ENCODE data around the gene ENOSF1.
"Not testable (repeated sequence)": the region's sequence is repeated elsewhere in the genome, so short reads cannot be mapped to it uniquely, and the experiment has no call there.

Gene ENOSF1

DNA sequence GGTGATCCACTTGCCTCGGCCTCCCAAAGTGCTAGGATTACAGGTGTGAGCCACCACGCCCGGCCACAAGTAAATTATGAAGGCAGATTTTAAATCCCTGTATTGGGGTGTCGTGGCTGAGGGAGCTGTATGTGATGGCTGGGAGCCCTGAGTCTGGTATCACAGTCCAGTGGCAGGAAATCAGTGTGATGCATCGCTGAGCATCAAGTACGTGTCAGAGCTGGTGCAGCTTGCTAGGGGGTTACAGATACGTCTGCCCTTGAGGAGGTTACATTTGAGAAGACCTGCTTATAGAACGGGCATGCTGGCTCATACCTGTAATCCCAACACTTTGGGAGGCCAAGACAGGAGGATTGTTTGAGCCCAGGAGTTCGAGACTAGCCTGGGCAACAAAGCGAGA, 4.3 kb downstream of the ENOSF1 start:
- no peak for DNase-seq (ENCODE audit: low read depth in 2 of 2)

DNA sequence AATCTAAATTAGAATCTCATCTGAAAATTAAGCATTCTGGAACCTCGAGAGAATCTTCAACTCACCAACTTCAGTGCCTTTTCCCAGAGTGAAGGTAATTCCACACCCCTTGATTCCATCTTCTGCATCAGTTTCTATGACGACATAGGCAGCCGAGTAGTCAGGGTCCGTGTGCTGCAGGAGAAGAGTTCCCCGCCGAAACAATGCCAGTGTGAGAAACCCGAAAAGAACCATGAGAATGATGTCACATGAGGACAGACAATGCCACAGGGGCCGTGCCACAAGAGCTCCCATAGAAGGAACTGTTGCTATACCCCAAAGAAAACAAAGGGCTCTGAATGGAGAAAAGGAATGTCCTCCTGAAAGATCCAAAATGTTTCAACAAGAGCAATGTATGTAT, 6.0 kb downstream of the ENOSF1 start:
- DNase-seq (ENCODE audit: low read depth in 2 of 2) = no peak

DNA sequence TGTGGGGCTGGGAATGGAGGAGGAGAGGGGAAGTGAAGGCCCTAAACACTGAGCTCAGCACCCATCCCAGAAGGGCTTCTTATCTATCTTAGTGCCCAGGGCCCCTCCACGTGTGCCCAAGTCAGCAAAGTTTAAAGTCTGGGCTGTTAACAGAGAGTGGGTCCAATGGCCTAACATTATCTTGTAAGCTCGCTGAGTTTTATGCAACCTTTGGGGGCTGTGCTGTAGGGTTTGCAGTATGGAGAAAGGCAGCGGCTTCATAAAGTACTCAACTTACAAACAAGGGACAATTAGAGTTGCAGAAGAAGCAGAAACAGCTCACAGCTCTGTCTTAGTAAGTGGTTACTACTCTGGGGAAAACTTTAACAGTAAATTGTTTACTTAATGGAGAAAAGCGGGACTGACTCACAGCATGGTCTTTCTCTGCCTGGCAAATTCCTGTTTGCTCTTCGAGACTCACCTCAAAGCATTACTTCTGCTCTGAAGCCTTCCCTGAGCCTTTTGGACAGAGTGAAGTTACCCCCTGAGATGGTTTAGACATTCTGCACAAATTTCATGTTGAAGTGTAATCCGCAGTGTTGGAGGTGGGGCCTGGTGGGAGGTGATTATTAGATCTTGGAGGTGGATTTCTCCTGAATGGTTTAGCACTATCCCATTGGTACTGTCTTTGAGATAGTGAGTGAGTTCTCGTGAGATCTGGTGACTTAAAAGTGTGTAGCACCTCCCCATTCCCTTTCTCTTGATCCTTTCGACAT, 9.0 kb downstream of the ENOSF1 start:
- DNase-seq (ENCODE audit: low read depth in 2 of 2) = no peak

DNA sequence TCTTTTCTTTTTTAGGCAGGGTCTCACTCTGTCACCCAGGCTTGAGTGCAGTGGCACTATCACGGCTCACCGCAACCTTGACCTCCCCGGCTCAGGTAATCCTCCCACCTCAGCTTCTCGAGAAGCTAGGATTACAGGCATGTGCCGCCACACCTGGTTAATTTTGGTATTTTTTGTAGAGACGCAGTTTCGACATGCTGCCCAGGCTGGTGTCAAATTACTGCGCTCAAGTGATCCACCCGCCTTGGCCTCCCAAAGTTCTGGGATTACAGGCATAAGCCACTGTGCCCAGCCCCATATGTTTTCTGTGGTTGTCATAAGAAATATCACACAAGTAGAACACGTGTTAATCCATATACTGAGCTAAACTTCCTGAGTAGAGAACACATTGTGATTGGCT, 14.6 kb downstream of the ENOSF1 start:
- no peak for DNase-seq (ENCODE audit: low read depth in 2 of 2)

DNA sequence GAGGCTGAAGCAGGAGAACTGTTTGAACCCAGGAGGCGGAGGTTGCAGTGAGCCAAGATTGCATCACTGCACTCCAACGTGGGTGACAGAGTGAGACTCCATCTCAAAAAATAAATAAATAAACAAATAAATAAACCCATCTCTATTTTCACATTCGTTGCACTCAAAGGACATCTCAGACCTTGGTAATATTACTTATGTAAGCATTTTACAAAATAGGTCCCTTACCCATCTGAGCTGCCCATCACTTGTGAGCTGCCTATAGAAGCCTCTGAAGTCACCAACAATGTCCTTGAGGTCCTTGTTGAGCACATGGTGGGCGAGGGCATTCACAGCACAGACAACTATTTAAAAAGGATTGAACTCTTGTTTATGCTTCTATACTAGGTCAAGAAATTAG, 15.4 kb downstream of the ENOSF1 start:
- DNase-seq (ENCODE audit: low read depth in 2 of 2) = no peak

DNA sequence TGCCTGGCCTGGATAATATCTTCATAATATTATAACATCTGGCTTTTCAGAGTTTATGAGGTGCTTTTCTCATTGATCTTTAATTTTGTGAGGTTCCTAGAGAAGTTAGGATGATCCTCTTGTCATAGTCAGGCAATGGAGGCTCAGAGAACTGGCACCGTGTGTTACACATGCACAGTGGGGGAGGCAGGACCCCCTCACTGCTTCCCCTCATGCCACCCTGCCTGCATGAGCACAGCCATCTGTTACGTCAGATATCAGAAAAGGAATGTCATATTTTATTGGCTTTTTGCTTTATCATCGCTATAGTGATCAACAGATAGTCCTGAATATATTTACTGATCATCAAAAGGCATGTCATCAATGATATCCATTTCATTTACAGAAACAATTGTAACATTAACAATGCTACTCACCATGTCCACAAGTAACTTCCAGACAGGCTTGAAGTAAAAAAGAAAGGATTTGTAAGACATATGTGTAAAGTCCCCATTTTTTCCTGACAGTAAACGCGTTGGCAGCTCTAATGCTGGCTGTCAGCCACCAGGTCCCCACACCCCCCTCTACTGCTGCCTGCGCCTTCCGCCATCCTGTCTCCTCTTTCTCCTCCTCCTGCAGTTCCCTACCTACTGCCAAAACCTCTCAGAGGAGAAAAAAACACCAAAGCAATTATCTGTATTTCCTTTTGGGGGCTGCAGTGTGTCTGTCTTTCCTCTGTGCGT, 18.8 kb downstream of the ENOSF1 start:
- DNase-seq (ENCODE audit: low read depth in 2 of 2) = no peak

DNA sequence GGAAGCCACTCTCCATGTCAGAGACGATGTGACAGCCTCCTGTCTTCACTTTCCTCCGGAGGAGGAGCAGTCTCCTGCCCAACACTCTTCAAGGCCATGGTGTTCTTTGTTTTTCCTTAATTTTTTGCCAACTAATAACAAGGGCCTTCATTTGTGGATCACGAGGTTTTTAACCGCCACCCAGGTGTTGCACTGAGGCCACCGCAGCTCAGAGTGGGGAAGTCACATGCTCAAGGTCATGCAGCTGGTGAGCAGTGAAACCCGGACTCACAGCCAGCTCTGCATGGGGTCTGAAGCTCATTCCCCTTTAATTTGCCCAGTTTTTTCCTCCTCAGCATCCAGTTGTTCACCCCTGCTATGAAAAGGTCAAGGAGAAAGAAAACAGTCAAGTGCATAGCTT, 19.6 kb downstream of the ENOSF1 start:
- no peak for DNase-seq (ENCODE audit: low read depth in 2 of 2)

DNA sequence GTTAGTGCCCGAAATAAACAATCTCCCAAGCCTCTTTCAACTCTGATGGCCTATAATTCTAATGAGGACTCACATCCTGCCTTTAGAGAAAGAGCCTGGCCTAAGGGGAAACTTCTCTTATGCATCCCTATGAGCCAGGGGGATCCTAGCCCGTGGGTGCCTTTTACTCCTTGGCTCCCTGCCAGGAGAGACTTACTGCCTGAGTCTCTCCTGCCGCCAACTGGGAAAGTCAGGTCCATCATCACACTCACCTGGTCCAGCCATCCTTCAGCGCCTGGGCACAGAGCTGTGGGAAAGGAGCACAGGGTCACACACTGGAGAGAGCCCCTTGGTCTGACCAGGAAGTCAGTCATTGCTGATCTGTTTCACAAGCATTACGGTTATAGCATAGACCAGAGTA, 24.1 kb downstream of the ENOSF1 start:
- no peak for DNase-seq (ENCODE audit: low read depth in 2 of 2)

DNA sequence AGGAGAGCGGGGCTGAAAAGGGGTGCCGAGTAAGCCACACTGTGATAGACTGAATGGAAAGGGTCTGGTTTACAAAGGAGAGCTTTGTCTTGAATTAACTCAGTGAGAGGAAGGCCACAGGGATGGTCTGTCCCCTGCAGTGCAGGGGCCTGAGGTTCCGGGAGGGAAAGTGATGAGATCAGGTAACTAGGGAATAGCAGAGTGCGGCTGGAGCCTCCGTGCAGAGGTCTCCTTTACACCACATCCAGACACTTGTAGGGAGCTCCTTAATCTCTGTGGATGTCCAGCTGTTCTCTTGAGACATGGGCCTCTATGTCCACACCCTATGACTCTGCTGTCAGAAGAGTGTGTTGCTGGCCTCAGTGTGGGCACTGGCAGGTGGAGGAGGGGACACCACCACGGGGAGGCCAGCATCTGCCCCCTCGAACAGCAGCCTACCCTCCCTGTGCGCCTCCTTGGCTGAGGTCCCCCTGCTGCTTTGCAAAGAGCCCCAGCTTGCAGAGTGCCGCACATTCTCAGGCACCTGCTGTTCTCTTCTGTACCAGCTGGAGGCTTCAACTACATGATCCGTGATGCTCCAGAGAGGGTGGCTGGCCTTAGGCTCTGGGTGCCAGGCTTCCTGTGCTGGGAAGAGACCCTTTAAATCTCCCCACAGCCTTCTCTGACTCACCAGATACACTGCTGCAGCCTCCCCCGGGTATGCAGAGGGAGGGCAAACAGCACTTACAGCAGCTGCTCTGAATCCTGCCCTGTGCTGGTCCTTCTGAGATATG, 25.9 kb downstream of the ENOSF1 start:
- DNase-seq (ENCODE audit: low read depth in 2 of 2) = no peak

DNA sequence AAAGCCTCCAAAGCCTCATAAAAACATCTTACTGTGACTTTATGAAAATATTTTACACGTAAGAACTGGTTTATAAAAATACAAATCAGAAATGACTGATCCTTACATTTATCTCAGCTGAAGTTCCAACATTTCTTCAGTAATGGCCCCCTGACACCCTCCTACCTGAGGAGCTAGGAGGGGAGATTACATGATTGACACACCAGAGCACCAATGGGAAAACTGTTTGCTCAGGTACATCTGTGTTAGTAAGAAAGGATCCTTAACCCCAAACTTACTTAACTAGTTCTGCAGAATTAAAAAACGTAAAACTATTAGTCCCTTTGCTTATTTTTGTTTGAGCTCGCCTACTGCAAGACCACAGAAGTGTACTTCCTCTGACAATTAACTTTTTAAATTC, 27.0 kb downstream of the ENOSF1 start:
- no peak for DNase-seq (ENCODE audit: low read depth in 2 of 2)

DNA sequence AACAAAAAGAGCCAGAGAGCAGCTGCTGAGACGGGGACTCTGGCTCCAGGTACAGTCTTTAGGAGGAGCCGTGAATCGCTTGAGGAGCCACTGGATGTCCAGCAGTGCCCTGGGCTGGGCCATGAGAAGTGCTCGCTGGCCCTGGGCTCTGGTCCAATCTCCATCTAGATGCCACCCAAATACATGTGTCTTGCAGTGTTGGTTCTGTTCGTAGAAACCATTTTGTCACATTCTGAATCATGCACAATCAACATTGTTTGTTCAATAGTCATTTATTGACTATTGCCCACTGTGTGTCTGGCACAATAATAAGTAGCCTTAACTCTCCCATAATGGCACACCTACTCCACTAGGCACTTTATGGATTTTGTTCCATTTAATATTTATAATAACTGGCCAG, 28.9 kb downstream of the ENOSF1 start:
- DNase-seq (ENCODE audit: low read depth in 2 of 2) = no peak

DNA sequence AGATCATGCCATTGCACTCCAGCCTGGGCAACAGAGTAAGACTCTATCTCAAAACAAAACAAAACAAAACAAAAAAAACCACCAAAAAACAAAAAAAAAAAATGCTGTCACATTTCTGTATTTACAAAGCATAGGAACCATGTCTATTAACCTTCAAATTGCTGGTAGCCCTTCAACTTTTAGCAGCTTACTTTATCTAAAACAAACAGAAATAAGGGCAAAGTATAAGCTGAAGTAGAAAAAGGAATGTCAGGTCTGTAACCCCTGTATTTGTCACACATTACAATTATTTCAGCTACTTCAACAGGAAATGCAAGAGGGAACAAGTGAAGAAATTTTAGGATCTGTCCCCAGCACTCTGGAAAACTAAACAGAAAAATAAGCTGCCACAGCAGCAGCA, 29.6 kb downstream of the ENOSF1 start:
- DNase-seq (ENCODE audit: low read depth in 2 of 2) = no peak

DNA sequence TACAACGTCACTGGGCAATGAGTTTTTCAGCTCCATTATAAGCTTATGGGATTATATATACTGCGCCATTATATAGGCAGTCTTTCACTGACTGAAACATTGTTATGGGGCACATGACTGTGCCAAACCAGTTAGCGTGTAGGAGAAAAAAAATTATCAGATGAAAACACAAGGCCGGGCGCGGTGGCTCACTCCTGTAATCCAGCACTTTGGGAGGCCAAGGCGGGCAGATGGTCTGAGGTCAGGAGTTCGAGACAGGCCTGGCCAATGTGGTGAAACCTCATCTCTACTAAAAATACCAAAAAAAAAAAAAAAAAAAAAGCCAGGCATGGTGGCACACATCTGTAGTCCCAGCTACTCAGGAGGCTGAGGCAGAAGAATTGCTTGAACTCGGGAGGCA, 30.0 kb downstream of the ENOSF1 start:
- DNase-seq (ENCODE audit: low read depth in 2 of 2) = not testable (repeated sequence)

DNA sequence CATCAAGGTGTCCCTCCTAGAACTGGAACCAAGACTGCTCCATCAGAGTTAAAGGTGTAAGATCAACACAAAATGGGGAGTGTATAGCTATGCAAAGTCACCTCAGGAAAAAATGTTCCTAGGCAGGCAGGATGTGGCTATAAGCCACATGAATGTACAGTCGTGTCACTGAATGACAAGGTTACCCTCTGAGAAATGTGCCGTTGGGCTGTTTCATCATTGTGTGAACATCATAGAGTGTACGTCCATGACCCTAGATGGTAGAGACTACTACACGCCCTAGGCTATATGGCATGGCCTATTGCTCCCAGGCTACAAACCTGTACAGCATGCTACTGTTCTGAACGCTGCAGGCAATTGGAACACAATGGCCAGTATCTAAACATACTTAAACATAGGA, 30.4 kb downstream of the ENOSF1 start:
- DNase-seq (ENCODE audit: low read depth in 2 of 2) = no peak

DNA sequence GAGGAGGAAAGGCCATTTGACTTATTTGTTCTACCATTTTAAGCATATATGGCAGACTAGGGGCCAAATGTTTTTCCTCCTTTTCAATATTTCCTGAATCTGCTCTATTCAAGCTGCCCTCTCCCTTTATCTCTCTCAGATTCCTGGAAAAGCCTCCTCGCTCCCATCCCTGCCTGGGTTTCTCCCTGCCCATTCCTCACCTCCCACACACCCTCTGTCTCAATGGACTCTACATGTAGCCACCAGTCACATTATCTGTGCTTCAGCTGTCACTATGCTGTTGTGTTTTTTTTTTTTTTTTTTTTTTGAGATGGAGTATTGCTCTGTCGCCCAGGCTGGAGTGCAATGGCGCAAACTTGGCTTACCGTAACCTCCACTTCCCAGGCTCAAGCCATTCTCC, 32.0 kb downstream of the ENOSF1 start:
- DNase-seq (ENCODE audit: low read depth in 2 of 2) = no peak

DNA sequence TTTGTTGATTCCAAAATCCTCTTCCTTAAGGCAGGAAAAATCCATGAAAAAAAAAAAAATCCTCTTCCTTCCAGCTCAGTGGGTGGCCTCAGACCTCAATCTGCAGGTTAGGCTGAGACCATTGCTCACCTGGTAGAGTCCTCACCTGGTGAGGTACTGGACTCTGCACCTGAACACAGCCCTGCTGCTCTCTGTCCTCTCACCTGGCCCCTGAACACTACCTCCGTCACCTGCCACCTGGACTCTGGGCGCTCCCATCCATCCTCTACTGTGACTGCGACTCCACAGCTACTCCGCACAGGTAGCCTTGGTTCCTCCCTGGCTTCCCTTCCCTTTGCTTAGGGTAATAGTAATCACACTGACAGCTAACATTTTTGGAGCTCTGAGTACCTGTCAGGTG, 32.9 kb downstream of the ENOSF1 start:
- no peak for DNase-seq (ENCODE audit: low read depth in 2 of 2)

DNA sequence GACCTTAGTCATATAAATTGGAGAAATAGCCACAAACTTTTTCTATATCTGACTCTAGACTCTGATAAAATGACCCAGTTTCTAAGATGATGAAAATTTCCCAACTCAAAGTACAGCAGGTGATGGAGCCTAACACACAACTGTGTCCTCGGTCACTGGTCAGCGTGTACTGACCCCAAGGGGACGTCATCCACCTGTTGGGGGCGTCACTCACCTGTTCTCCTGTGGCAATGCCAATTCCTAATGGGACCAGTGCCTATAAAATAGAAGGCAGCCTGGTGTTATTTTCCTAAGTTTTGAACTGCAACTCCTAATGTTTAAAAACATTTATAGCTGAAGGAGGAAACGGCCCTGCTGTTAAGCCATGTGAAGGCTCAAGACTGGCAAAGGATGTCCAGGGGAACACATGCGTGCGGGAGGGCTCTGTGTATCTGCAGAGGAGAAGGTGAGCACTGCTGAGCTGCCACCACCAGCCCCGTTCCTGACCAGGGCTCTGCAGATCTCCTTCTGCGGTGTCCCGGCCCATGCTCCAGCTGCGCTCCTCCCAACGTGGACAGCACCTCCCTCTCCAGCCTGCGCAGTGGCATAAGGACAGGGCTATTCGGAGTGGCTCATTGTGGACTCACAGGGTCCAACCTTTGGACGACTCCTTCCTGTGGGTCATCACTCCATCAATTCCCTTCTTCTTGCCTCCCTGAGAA, 33.8 kb downstream of the ENOSF1 start:
- no peak for DNase-seq (ENCODE audit: low read depth in 2 of 2)

DNA sequence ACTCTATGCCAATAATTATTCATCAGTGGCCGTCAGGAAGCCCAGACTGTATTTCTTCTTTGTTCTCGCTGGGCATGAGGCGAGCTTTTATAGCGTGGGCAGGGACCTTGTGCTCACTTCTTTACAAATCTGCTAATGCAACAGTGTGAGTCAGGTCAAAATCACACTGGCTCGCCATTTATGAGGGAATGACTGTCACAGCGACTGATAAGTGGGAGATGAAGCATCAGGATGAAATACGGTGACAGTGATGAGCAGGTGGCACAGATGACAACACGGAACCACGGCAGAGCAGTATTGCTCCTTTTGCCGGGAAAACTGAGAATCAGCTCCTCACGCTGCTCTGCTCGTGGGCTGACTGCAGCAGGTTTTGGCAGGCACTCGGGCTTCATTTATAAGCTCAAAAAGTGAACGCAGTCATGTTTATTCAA, 34.5 kb downstream of the ENOSF1 start:
- no peak for DNase-seq (ENCODE audit: low read depth in 2 of 2)

DNA sequence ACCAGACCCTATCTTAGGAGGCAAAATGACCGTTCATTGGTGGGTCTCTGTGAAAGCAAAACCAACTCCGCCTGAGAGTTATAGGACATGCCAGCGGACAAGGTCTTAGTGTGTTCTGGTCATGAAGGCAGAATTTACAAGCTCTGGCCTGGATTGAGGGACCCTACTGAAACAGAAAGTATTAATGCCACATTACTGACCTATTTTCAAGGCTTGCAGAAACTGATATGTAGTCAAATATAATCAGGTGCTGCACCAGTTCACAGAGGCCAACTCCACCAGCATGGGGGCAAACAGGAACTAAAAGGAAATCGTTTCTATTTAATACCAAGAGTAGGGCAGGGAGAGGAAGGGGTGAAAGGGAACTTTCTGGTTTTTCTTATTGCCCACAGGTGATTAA, 35.3 kb downstream of the ENOSF1 start:
- no peak for DNase-seq (ENCODE audit: low read depth in 2 of 2)

DNA sequence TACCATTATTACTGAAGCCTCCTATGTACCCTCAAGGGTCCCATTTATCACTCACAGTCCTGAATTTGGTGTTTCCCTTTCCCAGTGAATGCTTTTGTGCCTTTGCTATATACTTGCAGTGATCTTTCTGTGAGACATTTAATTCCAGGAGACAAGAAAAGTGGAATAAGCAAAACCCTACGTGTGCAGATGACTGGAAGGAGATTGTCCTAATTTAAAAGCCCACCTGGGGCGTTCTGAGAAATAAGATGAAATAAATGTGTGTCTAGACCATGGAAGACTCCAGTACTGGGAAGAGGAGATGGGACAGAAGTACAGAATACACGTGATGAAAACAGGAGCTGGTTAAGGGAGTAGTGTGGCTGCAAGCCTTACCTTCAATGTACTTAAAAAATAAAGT, 35.7 kb downstream of the ENOSF1 start:
- DNase-seq (ENCODE audit: low read depth in 2 of 2) = no peak

DNA sequence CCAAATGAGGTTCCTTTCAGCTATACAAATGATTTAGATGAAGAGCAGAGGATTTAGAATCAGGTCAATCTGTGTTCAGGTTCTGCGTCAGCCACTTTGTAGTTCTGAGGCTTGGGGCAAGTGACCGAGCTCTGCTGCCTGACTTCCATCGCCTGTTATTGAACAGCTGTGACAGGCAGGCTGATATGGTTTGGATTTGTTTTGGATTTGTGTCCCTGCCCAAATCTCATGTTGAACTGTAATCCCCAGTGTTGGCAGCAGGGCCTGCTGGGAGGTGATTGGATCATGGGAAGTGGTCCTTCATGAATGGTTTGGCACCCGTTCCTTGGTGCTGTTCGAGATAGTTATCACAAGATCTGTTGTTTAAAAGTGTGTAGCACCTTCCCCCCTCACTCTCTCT, 36.4 kb downstream of the ENOSF1 start:
- DNase-seq (ENCODE audit: low read depth in 2 of 2) = no peak

DNA sequence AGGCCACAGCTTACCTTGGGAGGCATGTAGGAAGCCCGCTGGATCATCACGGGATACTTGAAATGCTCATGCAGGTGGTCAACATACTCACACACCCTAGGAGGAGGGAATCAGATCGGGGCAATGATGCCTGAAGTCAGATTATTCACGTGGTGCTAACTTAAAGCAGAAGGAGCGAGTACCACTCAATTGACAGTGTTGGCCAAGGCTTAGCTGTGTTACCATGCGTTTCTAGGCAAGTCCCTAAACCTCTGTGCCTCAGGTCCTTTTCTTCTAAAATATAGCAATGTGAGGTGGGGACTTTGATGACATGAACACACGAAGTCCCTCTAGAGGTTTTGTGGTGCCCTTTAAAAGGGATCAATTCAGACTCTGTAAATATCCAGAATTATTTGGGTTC, 37.1 kb downstream of the ENOSF1 start:
- no peak for DNase-seq (ENCODE audit: low read depth in 2 of 2)
